ENCODE measurements around the gene ZDHHC21.

Gene ZDHHC21

GRCh38 chr9:14652729-14653377, 40.4 kb downstream of the ZDHHC21 start:
- DNase-seq: no peak
- H3K9me3 ChIP-seq (ENCODE audit: insufficient read depth, low read length, severe bottlenecking): peaks cover 11% of the 10 kb centered on the region
- H4K20me1 ChIP-seq (ENCODE audit: insufficient read depth, low read length): no peaks in the 10 kb centered on the region
- H3K4me2 ChIP-seq (ENCODE audit: insufficient read depth, low read length): no peak overlapping the region
- ATAC-seq (ENCODE audit: insufficient read depth, low read depth): peak; percentile 50; the same call in 1 of the 3 replicates
- no peak overlapping the region for H3K27ac ChIP-seq (ENCODE audit: low read length)
- no peak overlapping the region for H3K4me3 ChIP-seq (ENCODE audit: low read depth in 1 of 2, low read length in 2 of 2)
- no peak overlapping the region for H3K9ac ChIP-seq (ENCODE audit: low read depth, low read length)
- H3K36me3 ChIP-seq (ENCODE audit: insufficient read depth, low read length): peaks cover 3% of the 10 kb centered on the region; the same call in 1 of the 2 replicates
- H3K79me2 ChIP-seq (ENCODE audit: insufficient read depth, low read length): no peaks in the 10 kb centered on the region
- H3K4me1 ChIP-seq (ENCODE audit: insufficient read depth, low read length): no peaks in the 10 kb centered on the region
- TF ChIP-seq EZH2 (IDR thresholded peaks at IDR 0.05; ENCODE audit: borderline replicate concordance, low read depth, low read length, severe bottlenecking) (no peak), CTCF (IDR thresholded peaks at IDR 0.05; ENCODE audit: borderline replicate concordance, extremely low read depth, low read length, poor library complexity, severe bottlenecking) (peak; percentile 56)
- no peak overlapping the region for H2AFZ ChIP-seq (ENCODE audit: low read depth, low read length)
- no peaks in the 10 kb centered on the region for H3K27me3 ChIP-seq (ENCODE audit: insufficient read depth, low read length, poor library complexity)

GRCh38 chr9:14650596-14650995, 42.6 kb downstream of the ZDHHC21 start:
- Histone ChIP-seq H3K27ac (ENCODE audit: low read length) (no peak overlapping the region), H3K27me3 (ENCODE audit: insufficient read depth, low read length, poor library complexity) (no peaks in the 10 kb centered on the region), H4K20me1 (ENCODE audit: insufficient read depth, low read length) (no peaks in the 10 kb centered on the region), H3K79me2 (ENCODE audit: insufficient read depth, low read length) (no peaks in the 10 kb centered on the region), H3K9ac (ENCODE audit: low read depth, low read length) (no peak overlapping the region), H3K4me1 (ENCODE audit: insufficient read depth, low read length) (no peaks in the 10 kb centered on the region), H2AFZ (ENCODE audit: low read depth, low read length) (no peak overlapping the region), H3K9me3 (ENCODE audit: insufficient read depth, low read length, severe bottlenecking) (peaks cover 11% of the 10 kb centered on the region), H3K36me3 (ENCODE audit: insufficient read depth, low read length) (peaks cover 3% of the 10 kb centered on the region; the same call in 1 of the 2 replicates), H3K4me2 (ENCODE audit: insufficient read depth, low read length) (no peak overlapping the region), H3K4me3 (ENCODE audit: low read depth in 1 of 2, low read length in 2 of 2) (no peak overlapping the region)
- ATAC-seq (ENCODE audit: insufficient read depth, low read depth) (no peak), DNase-seq (no peak)
- TF ChIP-seq EZH2 (IDR thresholded peaks at IDR 0.05; ENCODE audit: borderline replicate concordance, low read depth, low read length, severe bottlenecking) (no peak), CTCF (IDR thresholded peaks at IDR 0.05; ENCODE audit: borderline replicate concordance, extremely low read depth, low read length, poor library complexity, severe bottlenecking) (no peak)

GRCh38 chr9:14645648-14646047, 47.6 kb downstream of the ZDHHC21 start:
- no peaks in the 10 kb centered on the region for H3K36me3 ChIP-seq (ENCODE audit: insufficient read depth, low read length)
- H3K9ac ChIP-seq (ENCODE audit: low read depth, low read length): no peak overlapping the region
- no peaks in the 10 kb centered on the region for H3K27me3 ChIP-seq (ENCODE audit: insufficient read depth, low read length, poor library complexity)
- no peak for DNase-seq
- H3K4me1 ChIP-seq (ENCODE audit: insufficient read depth, low read length): no peaks in the 10 kb centered on the region
- H3K79me2 ChIP-seq (ENCODE audit: insufficient read depth, low read length): no peaks in the 10 kb centered on the region
- no peaks in the 10 kb centered on the region for H3K9me3 ChIP-seq (ENCODE audit: insufficient read depth, low read length, severe bottlenecking)
- no peak overlapping the region for H3K27ac ChIP-seq (ENCODE audit: low read length)
- H3K4me3 ChIP-seq (ENCODE audit: low read depth in 1 of 2, low read length in 2 of 2): no peak overlapping the region
- ATAC-seq (ENCODE audit: insufficient read depth, low read depth): no peak
- no peak overlapping the region for H2AFZ ChIP-seq (ENCODE audit: low read depth, low read length)
- TF ChIP-seq EZH2 (IDR thresholded peaks at IDR 0.05; ENCODE audit: borderline replicate concordance, low read depth, low read length, severe bottlenecking) (no peak), CTCF (IDR thresholded peaks at IDR 0.05; ENCODE audit: borderline replicate concordance, extremely low read depth, low read length, poor library complexity, severe bottlenecking) (no peak)
- H3K4me2 ChIP-seq (ENCODE audit: insufficient read depth, low read length): no peak overlapping the region
- H4K20me1 ChIP-seq (ENCODE audit: insufficient read depth, low read length): no peaks in the 10 kb centered on the region

All from DND-41 (cell line).